Kidney tubule cell (primary cell): ENCODE measurements around the gene ARPC1B.
A peak's percentile ranks its signal among the peaks of the same experiment; 100 is the strongest.
"Not testable (repeated sequence)": the region's sequence is repeated elsewhere in the genome, so short reads cannot be mapped to it uniquely, and the experiment has no call there.

Experiments used
- DNase-seq: peaks from one replicate; pipeline ENCODE4 v3.0.0-alpha.2; 2018; ENCODE audit warnings: low spot score

Gene ARPC1B

GRCh38 chr7:99409806-99410205 lies 35.3 kb downstream of the ARPC1B start:
- DNase-seq: peak; percentile 28

GRCh38 chr7:99410635-99411034 lies 36.1 kb downstream of the ARPC1B start:
- DNase-seq: no peak

GRCh38 chr7:99415513-99416127 lies 41.1 kb downstream of the ARPC1B start:
- peak; percentile 65 for DNase-seq

GRCh38 chr7:99418260-99418659 lies 43.7 kb downstream of the ARPC1B start:
- DNase-seq: no peak

- DNase-seq: no peak
Measured at GRCh38 chr7:99419323-99420021, 44.9 kb downstream of the ARPC1B start.

GRCh38 chr7:99420213-99420612 lies 45.7 kb downstream of the ARPC1B start:
- DNase-seq: no peak

- DNase-seq: no peak
Measured at GRCh38 chr7:99420986-99421385, 46.5 kb downstream of the ARPC1B start.

- no peak for DNase-seq
Measured at GRCh38 chr7:99422186-99422585, 47.7 kb downstream of the ARPC1B start.

GRCh38 chr7:99422625-99423024 lies 48.1 kb downstream of the ARPC1B start:
- no peak for DNase-seq

- DNase-seq: no peak
Measured at GRCh38 chr7:99424932-99425730, 50.6 kb downstream of the ARPC1B start.

- no peak for DNase-seq
Measured at GRCh38 chr7:99428972-99429566, 54.5 kb downstream of the ARPC1B start.

GRCh38 chr7:99429756-99430155 lies 55.2 kb downstream of the ARPC1B start:
- DNase-seq: no peak

GRCh38 chr7:99431756-99432540 lies 57.4 kb downstream of the ARPC1B start:
- not testable (repeated sequence) for DNase-seq

GRCh38 chr7:99433158-99433557 lies 58.6 kb downstream of the ARPC1B start:
- DNase-seq: no peak

- no peak for DNase-seq
Measured at GRCh38 chr7:99437946-99438572, 63.5 kb downstream of the ARPC1B start.

GRCh38 chr7:99438573-99439480 lies 64.3 kb downstream of the ARPC1B start, which contains the start of the genes CPSF4 and PTCD1:
CPSF4 (plus strand) TSS chr7:99438943; CDS start chr7:99439083, 140 bp downstream.
PTCD1 (minus strand) TSS chr7:99438798; CDS start chr7:99435242, 3,556 bp downstream.
- DNase-seq: peak; percentile 96

GRCh38 chr7:99440195-99440594 lies 65.7 kb downstream of the ARPC1B start:
- no peak for DNase-seq
